Measurements from ENCODE around the gene CARD9. TPM values are rescaled to one million over a fixed set of nuclear protein-coding genes. Genes with fewer than 3 reads are reported as not detected.
"Not testable (repeated sequence)": the region's sequence is repeated elsewhere in the genome, so short reads cannot be mapped to it uniquely, and the experiment has no call there.

The CARD9 gene
- total RNA-seq, 4 donors from 2014 or later = 2.4 to 4.2 (median 3.2) TPM

- WGBS, 2 donors = 79 to 82% methylated on average over 21 to 22 of the region's 24 CpGs
- no peak for TF ChIP-seq CTCF (IDR thresholded peaks at IDR 0.05)
- no peak for TF ChIP-seq POLR2A (IDR thresholded peaks at IDR 0.05)
- no peak for DNase-seq (ENCODE audit: low spot score in 2 of 2)
- intact Hi-C loops (cut with DNase I; ENCODE audit: low total_unique reads) = no loop called here
- H3K4me3 ChIP-seq (ENCODE audit: low read depth, poor library complexity, severe bottlenecking) = no peak overlapping the region
These were observed 48.8 kb downstream of the CARD9 start for GRCh38 chr9:136324501-136325300.

DNA sequence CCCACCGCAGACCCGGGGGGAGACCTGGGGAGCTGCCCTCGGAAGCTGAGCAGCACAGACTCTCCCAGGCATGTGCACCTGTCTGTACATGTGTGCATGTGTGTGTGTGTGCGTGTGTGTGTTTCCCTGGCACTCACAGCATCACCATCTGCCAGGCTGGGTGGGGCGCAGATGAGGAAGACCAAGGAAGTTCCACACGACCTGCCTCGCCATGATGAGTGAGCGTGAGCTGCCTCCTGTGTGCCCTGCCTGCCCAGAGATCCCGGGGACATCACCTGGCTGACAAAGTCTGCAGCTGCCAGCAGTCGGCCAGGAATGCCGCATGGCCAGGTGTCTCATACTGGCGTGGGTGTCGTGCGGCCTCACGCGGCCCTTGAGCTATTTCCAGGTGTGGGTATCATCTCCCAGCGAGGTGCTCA, 50.1 kb downstream of the CARD9 start:
- intact Hi-C loops (cut with DNase I; ENCODE audit: low total_unique reads) = no loop called here
- WGBS, 2 donors = 40 to 48% methylated on average over 9 of the region's 17 CpGs
- no peak overlapping the region for H3K4me3 ChIP-seq (ENCODE audit: low read depth, poor library complexity, severe bottlenecking)
- no peak for DNase-seq (ENCODE audit: low spot score in 2 of 2)
- TF ChIP-seq POLR2A (IDR thresholded peaks at IDR 0.05) (no peak), CTCF (IDR thresholded peaks at IDR 0.05) (no peak)

- no peak for TF ChIP-seq POLR2A (IDR thresholded peaks at IDR 0.05)
- TF ChIP-seq CTCF (IDR thresholded peaks at IDR 0.05) = no peak
- no peak for DNase-seq (ENCODE audit: low spot score in 2 of 2)
- intact Hi-C loops (cut with DNase I; ENCODE audit: low total_unique reads) = no loop called here
- WGBS, 2 donors = 56 to 68% methylated on average over 23 of the region's 23 CpGs
- H3K4me3 ChIP-seq (ENCODE audit: low read depth, poor library complexity, severe bottlenecking) = no peak overlapping the region
These were observed 50.6 kb downstream of the CARD9 start for GRCh38 chr9:136322756-136323330.

DNA sequence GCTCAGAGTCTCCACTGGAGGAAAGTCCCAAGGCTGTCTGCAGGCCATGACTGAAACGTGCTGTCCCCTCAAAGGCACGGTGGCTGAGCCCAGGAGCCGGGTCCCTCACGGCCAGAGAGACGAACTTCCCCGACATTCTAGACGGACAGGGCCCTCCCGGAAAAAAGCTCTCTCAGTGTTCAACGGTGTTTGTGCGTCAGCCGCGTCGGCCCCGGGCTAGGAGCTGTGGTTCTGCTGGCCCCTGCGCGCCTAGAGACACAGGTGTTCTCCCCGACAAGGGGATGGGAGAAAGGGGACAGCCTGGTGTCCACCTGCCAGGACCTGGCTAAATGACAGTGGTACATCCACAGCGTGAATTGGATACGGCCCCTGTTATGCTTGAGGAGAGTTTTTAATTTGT, 51.9 kb downstream of the CARD9 start:
- intact Hi-C loops (cut with DNase I; ENCODE audit: low total_unique reads) = no loop called here
- no peak for TF ChIP-seq POLR2A (IDR thresholded peaks at IDR 0.05)
- TF ChIP-seq CTCF (IDR thresholded peaks at IDR 0.05) = no peak
- DNase-seq (ENCODE audit: low spot score in 2 of 2) = no peak
- no peak overlapping the region for H3K4me3 ChIP-seq (ENCODE audit: low read depth, poor library complexity, severe bottlenecking)
- 86 to 87% methylated on average over 17 to 19 of the region's 19 CpGs for WGBS, 2 donors

GRCh38 chr9:136320972-136321371, 52.5 kb downstream of the CARD9 start:
- intact Hi-C loops (cut with DNase I; ENCODE audit: low total_unique reads); DNase-seq (ENCODE audit: low spot score in 2 of 2); H3K4me3 ChIP-seq (ENCODE audit: low read depth, poor library complexity, severe bottlenecking): not testable (repeated sequence)

- 92 to 95% methylated on average over 3 of the region's 3 CpGs for WGBS, 2 donors
- DNase-seq (ENCODE audit: low spot score in 2 of 2); H3K4me3 ChIP-seq (ENCODE audit: low read depth, poor library complexity, severe bottlenecking); intact Hi-C loops (cut with DNase I; ENCODE audit: low total_unique reads): not testable (repeated sequence)
These were observed 53.5 kb downstream of the CARD9 start for GRCh38 chr9:136319955-136320354.

DNA sequence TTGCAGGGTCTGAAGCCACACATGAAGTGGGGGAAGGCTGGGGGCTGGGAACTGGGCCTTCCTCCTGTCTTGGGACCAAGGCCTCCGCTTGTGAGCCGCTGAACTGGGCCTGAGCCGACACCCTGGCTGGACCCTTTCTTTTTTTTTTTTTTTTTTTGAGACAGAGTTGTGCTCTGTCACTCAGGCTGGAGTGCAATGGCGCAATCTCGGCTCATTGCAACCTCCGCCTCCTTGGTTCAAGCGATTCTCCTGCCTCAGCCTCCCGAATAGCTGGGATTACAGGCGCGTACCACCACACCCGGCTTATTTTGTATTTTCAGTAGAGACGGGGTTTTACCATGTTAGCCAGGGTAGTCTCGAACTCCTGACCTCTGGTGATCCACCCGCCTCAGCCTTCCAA, 54.2 kb downstream of the CARD9 start:
- intact Hi-C loops (cut with DNase I; ENCODE audit: low total_unique reads); DNase-seq (ENCODE audit: low spot score in 2 of 2); H3K4me3 ChIP-seq (ENCODE audit: low read depth, poor library complexity, severe bottlenecking): not testable (repeated sequence)
- 93 to 97% methylated on average over 14 of the region's 14 CpGs for WGBS, 2 donors
